Astrocyte of the spinal cord (primary cell): Measurements from ENCODE around the gene TACC3.

ENCODE experiments used
- DNase-seq: peaks from one replicate; pipeline ENCODE4 v3.0.0; 2011; ENCODE audit warnings: low read depth, low spot score
- H3K4me3 ChIP-seq: 2 replicates; pipeline ENCODE4 v1.5.1; 2011; ENCODE audit warnings: low read depth, mild to moderate bottlenecking, low read length, moderate library complexity
- in situ Hi-C: cut with HindIII; loops from 2 replicates; pipeline ENCODE4 v1.10.0; 2017; ENCODE audit warnings: low sequenced_read_pairs
- TF ChIP-seq, protein P1 (sequence below): IDR thresholded peaks from 2 replicates; pipeline ENCODE4 v1.5.1; 2012; ENCODE audit warnings: low read depth, mild to moderate bottlenecking, low read length, inconsistent platforms

Gene TACC3

DNA sequence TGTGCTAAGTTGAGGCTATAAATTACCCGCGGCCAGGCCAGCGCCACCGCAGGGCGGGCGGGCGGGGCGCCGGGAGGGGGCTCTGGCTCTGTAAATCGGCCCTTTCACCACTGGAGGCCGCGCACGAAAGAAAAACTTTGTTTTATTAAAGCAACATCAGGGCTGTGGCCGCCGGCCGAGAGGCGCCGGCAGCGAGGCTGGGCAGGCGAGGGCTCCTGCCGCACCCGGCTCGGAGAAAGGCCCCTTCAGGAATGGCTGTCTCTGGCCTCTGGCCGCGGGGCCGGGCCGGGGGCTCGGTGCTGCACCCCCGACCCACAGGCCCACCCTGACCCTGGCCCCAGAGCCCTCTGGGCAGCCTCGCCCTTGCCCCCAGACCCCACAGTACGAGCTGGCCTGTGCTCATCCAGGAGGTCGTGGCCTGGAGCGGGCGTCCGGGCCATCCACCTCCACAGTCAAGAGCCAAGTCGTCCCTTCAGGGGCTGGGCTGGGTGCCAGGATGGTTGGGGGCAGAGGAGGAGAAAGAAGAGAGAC is 42.3 kb downstream of the TACC3 start:
- in situ Hi-C loops = no loop called here
- DNase-seq = peak; percentile 54
- no peak overlapping the region for H3K4me3 ChIP-seq
- TF ChIP-seq, protein P1, sequence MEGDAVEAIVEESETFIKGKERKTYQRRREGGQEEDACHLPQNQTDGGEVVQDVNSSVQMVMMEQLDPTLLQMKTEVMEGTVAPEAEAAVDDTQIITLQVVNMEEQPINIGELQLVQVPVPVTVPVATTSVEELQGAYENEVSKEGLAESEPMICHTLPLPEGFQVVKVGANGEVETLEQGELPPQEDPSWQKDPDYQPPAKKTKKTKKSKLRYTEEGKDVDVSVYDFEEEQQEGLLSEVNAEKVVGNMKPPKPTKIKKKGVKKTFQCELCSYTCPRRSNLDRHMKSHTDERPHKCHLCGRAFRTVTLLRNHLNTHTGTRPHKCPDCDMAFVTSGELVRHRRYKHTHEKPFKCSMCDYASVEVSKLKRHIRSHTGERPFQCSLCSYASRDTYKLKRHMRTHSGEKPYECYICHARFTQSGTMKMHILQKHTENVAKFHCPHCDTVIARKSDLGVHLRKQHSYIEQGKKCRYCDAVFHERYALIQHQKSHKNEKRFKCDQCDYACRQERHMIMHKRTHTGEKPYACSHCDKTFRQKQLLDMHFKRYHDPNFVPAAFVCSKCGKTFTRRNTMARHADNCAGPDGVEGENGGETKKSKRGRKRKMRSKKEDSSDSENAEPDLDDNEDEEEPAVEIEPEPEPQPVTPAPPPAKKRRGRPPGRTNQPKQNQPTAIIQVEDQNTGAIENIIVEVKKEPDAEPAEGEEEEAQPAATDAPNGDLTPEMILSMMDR = peak; percentile 3

DNA sequence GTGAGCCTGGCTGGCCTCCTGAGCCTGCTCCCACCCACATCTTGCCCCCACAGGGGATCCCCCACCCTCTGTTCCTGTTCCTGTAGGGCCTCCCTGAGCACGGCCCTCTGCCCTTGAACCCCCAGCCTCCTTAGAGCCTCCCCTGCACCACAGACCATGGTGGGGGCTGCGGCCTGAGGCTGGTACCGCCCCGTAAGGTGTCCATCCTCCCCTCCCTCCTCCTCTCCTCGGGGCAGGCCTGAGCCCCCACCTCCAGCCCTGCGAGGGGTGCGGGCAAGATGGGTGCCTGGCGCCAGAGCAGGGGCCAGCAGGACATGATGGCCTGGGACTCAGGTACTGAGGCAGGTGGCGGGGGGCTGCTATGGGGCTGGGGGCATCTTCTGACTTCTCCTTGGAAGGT is 43.3 kb downstream of the TACC3 start:
- TF ChIP-seq, protein P1 = no peak
- H3K4me3 ChIP-seq = no peak overlapping the region
- DNase-seq = no peak
- in situ Hi-C loops = no loop called here

DNA sequence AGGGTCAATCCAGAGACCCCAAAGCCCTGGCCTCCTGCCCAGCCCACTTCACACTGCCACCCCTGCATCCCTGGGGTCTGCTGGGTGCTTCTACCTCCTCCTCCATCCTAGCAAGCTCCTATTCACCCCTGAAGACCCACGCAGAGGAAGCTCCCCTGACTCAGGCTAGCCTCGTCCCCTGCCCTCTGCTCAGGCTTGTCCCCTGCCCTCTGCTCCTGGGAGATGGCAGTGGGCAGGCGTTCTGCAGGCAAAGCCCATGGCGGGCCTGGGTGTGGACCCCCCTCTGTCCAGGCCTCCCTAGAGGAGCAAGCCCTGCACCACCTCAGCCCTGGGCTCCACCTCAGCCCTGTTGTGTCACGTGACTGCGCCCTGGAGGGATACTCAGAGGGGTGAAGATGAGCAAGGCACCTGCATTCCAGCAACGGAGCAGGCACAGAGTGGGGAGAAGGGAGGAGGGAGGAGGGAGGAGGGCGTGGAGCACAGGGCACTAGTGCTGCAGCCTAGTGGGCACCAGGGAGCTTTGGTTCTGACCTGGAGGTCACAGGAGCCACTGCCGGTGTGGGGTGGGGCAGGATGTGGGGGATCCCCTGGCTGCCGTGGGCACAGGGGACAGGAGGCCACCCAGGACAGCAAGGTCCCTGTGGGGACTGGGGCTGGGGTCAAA is 44.2 kb downstream of the TACC3 start:
- no peak overlapping the region for H3K4me3 ChIP-seq
- in situ Hi-C loops = no loop called here
- DNase-seq = no peak
- TF ChIP-seq, protein P1 = no peak

DNA sequence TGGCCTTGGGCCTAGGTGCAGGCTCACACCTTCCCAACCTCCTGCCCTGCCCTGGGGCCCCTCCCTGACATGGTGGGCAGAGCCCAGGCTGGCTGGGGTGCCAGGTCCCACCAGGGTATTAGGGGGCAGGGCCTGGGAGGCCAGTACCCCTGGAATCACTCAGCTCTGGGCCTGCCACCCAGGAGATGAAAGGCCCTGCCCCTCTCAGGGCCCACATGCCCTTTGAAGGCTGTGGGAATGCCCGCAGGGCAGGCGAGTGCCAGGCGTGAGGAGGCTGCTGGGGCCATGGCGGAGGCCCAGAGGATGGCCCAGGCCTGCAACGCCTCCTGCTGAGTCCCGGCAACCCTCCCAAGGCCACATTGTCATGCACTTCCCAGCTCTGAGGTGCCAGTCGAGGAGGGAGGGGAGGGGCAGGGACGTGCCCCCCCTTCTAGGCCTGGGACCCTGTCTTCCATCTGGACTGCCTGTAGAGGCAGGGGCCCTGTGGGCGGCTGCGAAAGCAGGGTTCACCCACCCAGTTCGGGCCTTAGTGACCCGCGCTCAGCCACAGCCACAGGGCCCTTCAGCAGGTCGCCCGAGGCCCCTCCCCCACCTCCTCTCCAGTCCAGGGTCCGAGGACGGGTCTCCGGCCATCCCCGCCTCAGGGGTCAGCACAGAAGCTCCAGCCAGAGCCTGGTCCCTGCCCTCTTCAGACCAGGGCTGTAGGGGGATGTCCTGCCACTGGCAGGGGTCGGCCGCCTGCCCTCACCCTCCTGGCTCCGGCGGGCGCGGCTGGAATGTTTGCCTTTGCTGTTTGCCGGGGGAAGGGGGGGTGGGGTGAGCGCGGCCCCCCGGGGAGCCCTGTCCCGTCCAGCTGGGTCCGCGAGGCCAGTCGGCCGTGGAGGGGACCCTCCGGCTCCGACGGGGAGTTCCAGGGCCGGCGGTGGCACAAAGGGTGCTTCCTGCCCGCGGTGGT is 45.1 kb downstream of the TACC3 start:
- no peak overlapping the region for H3K4me3 ChIP-seq
- in situ Hi-C loops = no loop called here
- DNase-seq = no peak
- TF ChIP-seq, protein P1 = no peak

DNA sequence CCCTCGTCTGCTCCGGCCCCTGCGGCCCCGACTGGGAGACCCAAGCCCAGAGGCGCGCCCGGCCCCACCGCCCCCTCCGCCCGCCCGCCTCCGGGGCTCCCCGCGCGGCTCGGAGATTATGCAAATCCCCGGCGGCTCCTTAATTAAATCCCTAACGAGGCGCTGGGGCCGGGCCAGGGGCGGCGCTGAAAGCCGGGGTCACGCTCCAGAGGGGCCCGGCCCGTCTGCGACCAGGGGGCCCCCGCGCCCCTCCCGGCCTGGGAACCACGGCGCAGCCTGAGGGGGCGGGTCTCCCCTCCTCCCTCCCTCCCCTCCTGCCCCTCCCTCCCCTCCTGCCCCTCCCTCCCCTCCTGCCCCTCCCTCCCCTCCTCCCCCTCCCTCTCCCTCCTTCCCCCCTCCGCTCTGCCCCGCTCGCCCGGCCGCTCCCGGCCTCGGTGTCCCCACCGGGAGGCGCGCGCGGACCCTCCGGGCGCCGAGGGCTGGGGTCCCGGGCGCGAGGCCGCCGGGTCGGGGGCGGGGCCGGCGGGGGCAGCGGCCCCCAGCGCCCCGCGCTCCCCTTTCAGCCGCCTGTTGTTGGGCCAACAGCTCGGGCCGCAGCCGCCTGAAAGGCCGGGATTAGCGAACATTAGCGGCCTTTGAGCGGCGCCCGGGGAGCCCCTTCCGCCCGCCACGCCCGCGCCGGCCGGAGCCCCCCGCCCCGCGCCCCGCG is 45.9 kb downstream of the TACC3 start:
- DNase-seq = no peak
- peak overlapping the region; percentile 15 for H3K4me3 ChIP-seq
- in situ Hi-C loops = no loop called here
- TF ChIP-seq, protein P1 = no peak

DNA sequence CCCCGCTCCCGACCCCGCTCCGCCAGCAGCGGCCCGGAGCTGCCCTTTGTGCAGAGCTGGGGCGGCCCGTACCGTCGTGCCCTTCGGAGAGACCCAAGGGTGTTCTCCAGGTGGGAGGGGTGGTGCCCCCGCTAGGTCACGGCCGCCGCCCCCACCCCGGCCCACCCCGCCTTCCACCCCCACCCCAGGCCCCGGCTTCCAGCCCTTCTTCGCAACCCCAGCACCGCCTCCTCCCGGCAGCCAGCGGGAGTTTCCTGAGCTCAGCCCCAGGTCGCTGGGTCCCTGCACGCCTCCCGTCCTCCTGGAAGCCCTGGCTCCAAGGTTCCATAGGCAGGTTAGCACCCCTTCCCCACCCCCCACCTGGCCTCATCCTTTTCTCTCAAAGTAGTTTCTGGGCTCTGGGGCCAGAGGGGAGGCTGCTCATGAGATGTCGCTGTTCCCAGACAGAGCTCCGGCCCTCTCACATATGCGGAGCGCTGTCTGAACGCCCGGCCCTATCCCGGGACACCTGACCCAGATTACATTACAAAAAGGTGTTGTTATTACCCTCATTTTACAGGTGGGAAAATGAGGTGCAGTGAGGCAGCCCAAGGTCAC is 46.5 kb downstream of the TACC3 start:
- peak overlapping the region; percentile 15 for H3K4me3 ChIP-seq
- TF ChIP-seq, protein P1 = peak; percentile 51
- in situ Hi-C loops = no loop called here
- peak; percentile 22 for DNase-seq
